Measurements from ENCODE around the gene PIGS.

The PIGS gene

GRCh38 chr17:28511858-28512461 is 59.4 kb downstream of the PIGS start:
- DNase-seq, result no peak

GRCh38 chr17:28509789-28510188 is 61.5 kb downstream of the PIGS start:
- DNase-seq, result peak in 1 of 56 donors; percentile 2

- no peak for DNase-seq
Measured at GRCh38 chr17:28508211-28508724, 63.1 kb downstream of the PIGS start.

GRCh38 chr17:28507567-28508203 is 63.6 kb downstream of the PIGS start:
- DNase-seq, result no peak

GRCh38 chr17:28506763-28507487 is 64.4 kb downstream of the PIGS start:
- DNase-seq, result no peak

- no peak for DNase-seq
Measured at GRCh38 chr17:28505986-28506665, 65.2 kb downstream of the PIGS start, which contains the start of gene FOXN1. FOXN1 (plus strand) TSS chr17:28506348; CDS start chr17:28523970, 17,622 bp downstream.

- no peak for DNase-seq
Measured at GRCh38 chr17:28503420-28503819, 67.9 kb downstream of the PIGS start.
